Liver (tissue), 3 donors: ENCODE results near the gene P4HB.

Experiments used
- EGR1 ChIP-seq, 2 donors: IDR thresholded peaks; 2 replicates each; pipeline ENCODE4 v1.6.1; 2016 to 2018; ENCODE audit warnings: antibody characterized with exemption in 2 of 2, low read depth in 2 of 2
- JUND ChIP-seq, 2 donors: IDR thresholded peaks; 2 replicates each; pipeline ENCODE4 v1.6.1; 2016; ENCODE audit warnings: antibody characterized with exemption in 2 of 2
- RAD21 ChIP-seq, 2 donors: IDR thresholded peaks; 2 replicates each; pipeline ENCODE4 v1.6.1; 2016; ENCODE audit warnings: antibody characterized with exemption in 2 of 2, mild to moderate bottlenecking in 2 of 2
- RXRA ChIP-seq, 2 donors: IDR thresholded peaks; 2 replicates each; pipeline ENCODE4 v1.6.1; 2017 to 2018; ENCODE audit warnings: antibody characterized with exemption in 2 of 2, mild to moderate bottlenecking in 1 of 2
- SP1 ChIP-seq: IDR thresholded peaks from 2 replicates; pipeline ENCODE4 v1.6.1; 2018; ENCODE audit warnings: antibody characterized with exemption, mild to moderate bottlenecking
- TAF1 ChIP-seq: conservative IDR thresholded peaks from 2 replicates; pipeline ENCODE4 v1.6.1; 2016; ENCODE audit warnings: antibody characterized with exemption, mild to moderate bottlenecking
- TF ChIP-seq, protein P1 (sequence below): fragments of 150-350 bp; IDR thresholded peaks from 2 replicates; pipeline ENCODE4 v1.5.1; 2017; ENCODE audit warnings: improper control_type of control experiment, low read depth, low read length; ENCODE audit not compliant: missing input control
- TF ChIP-seq, protein P2 (sequence below): IDR thresholded peaks from 2 replicates; pipeline ENCODE4 v1.6.1; 2016; ENCODE audit warnings: antibody characterized with exemption
- TF ChIP-seq, protein P3 (sequence below): IDR thresholded peaks from 2 replicates; pipeline ENCODE4 v1.6.1; 2016; ENCODE audit warnings: antibody characterized with exemption
- TF ChIP-seq, protein P4 (sequence below): IDR thresholded peaks from 2 replicates; pipeline ENCODE4 v1.6.1; 2016; ENCODE audit warnings: antibody characterized with exemption, mild to moderate bottlenecking
- TF ChIP-seq, protein P5 (sequence below): IDR thresholded peaks from 2 replicates; pipeline ENCODE4 v1.6.1; 2016; ENCODE audit warnings: antibody characterized with exemption
- donor health status: healthy.
- donor health status: healthy.

DNA sequence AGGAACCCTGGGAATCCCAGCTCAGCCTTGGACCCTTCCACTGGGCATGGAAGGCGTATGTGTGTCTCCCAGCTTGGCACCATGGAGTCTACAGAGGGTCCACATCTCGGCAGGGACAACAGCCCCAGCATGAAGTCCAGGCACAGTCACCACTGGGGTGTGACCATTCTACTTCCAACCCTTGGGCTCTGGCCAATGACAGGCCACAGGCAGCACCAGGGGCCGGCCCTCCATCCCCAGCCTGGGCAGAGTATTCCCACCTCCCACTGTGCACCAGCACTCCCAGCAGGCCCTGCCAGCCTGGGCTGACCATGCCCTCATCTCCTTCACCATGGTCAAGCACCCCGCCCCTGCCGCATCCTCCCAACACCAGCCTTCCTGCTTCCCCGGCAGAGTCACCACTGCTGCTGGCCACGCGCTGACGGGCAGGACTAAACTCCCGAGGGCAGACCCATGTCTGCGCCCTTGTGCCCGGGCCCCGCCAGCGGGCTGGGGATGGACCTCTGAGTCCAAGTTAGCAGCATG lies 15.9 kb downstream of the P4HB start:
- TF ChIP-seq SP1, result no peak
- TF ChIP-seq, protein P1, sequence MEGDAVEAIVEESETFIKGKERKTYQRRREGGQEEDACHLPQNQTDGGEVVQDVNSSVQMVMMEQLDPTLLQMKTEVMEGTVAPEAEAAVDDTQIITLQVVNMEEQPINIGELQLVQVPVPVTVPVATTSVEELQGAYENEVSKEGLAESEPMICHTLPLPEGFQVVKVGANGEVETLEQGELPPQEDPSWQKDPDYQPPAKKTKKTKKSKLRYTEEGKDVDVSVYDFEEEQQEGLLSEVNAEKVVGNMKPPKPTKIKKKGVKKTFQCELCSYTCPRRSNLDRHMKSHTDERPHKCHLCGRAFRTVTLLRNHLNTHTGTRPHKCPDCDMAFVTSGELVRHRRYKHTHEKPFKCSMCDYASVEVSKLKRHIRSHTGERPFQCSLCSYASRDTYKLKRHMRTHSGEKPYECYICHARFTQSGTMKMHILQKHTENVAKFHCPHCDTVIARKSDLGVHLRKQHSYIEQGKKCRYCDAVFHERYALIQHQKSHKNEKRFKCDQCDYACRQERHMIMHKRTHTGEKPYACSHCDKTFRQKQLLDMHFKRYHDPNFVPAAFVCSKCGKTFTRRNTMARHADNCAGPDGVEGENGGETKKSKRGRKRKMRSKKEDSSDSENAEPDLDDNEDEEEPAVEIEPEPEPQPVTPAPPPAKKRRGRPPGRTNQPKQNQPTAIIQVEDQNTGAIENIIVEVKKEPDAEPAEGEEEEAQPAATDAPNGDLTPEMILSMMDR, result no peak
- TF ChIP-seq, protein P2, sequence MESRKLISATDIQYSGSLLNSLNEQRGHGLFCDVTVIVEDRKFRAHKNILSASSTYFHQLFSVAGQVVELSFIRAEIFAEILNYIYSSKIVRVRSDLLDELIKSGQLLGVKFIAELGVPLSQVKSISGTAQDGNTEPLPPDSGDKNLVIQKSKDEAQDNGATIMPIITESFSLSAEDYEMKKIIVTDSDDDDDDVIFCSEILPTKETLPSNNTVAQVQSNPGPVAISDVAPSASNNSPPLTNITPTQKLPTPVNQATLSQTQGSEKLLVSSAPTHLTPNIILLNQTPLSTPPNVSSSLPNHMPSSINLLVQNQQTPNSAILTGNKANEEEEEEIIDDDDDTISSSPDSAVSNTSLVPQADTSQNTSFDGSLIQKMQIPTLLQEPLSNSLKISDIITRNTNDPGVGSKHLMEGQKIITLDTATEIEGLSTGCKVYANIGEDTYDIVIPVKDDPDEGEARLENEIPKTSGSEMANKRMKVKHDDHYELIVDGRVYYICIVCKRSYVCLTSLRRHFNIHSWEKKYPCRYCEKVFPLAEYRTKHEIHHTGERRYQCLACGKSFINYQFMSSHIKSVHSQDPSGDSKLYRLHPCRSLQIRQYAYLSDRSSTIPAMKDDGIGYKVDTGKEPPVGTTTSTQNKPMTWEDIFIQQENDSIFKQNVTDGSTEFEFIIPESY, result no peak
- TF ChIP-seq JUND (IDR thresholded peaks at IDR 0.05), result no peak
- TF ChIP-seq EGR1 (IDR thresholded peaks at IDR 0.05; ENCODE audit: low read depth in 2 of 2), result no peak
- TF ChIP-seq TAF1, result no peak
- TF ChIP-seq, protein P3, sequence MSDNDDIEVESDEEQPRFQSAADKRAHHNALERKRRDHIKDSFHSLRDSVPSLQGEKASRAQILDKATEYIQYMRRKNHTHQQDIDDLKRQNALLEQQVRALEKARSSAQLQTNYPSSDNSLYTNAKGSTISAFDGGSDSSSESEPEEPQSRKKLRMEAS, result no peak
- TF ChIP-seq, protein P4, sequence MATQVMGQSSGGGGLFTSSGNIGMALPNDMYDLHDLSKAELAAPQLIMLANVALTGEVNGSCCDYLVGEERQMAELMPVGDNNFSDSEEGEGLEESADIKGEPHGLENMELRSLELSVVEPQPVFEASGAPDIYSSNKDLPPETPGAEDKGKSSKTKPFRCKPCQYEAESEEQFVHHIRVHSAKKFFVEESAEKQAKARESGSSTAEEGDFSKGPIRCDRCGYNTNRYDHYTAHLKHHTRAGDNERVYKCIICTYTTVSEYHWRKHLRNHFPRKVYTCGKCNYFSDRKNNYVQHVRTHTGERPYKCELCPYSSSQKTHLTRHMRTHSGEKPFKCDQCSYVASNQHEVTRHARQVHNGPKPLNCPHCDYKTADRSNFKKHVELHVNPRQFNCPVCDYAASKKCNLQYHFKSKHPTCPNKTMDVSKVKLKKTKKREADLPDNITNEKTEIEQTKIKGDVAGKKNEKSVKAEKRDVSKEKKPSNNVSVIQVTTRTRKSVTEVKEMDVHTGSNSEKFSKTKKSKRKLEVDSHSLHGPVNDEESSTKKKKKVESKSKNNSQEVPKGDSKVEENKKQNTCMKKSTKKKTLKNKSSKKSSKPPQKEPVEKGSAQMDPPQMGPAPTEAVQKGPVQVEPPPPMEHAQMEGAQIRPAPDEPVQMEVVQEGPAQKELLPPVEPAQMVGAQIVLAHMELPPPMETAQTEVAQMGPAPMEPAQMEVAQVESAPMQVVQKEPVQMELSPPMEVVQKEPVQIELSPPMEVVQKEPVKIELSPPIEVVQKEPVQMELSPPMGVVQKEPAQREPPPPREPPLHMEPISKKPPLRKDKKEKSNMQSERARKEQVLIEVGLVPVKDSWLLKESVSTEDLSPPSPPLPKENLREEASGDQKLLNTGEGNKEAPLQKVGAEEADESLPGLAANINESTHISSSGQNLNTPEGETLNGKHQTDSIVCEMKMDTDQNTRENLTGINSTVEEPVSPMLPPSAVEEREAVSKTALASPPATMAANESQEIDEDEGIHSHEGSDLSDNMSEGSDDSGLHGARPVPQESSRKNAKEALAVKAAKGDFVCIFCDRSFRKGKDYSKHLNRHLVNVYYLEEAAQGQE, result no peak
- no peak for TF ChIP-seq RAD21 (IDR thresholded peaks at IDR 0.05)
- no peak for TF ChIP-seq RXRA (IDR thresholded peaks at IDR 0.05)
- TF ChIP-seq, protein P5, sequence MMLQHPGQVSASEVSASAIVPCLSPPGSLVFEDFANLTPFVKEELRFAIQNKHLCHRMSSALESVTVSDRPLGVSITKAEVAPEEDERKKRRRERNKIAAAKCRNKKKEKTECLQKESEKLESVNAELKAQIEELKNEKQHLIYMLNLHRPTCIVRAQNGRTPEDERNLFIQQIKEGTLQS, result no peak
